AG09309 (cell line): ENCODE results near the gene B3GNT5.

ENCODE experiments used
- DNase-seq: peaks from one replicate; pipeline ENCODE4 v3.0.0-alpha.2; 2010; ENCODE audit warnings: low read depth
- H3K4me3 ChIP-seq: 2 replicates; pipeline ENCODE4 v1.5.1; 2011; ENCODE audit warnings: mild to moderate bottlenecking, low read depth, low read length, moderate library complexity; ENCODE audit not compliant: control insufficient read depth
- TF ChIP-seq, protein P1 (sequence below): IDR thresholded peaks from 2 replicates; pipeline ENCODE4 v1.5.1; 2011; ENCODE audit warnings: mild to moderate bottlenecking, low read depth, low read length, inconsistent platforms; ENCODE audit not compliant: insufficient read depth, control insufficient read depth; ENCODE audit errors: missing control alignments

The B3GNT5 gene

DNA sequence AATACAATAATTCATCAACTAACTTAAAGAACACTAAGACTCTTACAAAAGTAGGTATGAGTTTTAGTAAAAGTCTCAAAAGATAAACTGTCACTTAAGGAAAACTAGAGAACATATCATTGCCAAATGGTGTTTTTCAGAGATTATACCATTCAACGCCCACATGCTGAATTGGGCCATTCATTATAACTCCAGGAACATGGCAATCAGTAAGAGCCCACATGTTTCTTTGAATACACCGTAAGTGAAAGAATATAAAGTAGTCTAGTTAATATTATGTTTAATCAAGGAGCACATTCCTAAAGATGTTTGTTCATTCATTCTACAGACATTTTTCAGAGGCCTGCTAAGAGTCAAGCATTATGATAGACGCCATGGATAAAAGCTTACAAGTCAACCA lies 22.9 kb downstream of the B3GNT5 start:
- TF ChIP-seq, protein P1, sequence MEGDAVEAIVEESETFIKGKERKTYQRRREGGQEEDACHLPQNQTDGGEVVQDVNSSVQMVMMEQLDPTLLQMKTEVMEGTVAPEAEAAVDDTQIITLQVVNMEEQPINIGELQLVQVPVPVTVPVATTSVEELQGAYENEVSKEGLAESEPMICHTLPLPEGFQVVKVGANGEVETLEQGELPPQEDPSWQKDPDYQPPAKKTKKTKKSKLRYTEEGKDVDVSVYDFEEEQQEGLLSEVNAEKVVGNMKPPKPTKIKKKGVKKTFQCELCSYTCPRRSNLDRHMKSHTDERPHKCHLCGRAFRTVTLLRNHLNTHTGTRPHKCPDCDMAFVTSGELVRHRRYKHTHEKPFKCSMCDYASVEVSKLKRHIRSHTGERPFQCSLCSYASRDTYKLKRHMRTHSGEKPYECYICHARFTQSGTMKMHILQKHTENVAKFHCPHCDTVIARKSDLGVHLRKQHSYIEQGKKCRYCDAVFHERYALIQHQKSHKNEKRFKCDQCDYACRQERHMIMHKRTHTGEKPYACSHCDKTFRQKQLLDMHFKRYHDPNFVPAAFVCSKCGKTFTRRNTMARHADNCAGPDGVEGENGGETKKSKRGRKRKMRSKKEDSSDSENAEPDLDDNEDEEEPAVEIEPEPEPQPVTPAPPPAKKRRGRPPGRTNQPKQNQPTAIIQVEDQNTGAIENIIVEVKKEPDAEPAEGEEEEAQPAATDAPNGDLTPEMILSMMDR, result no peak

DNA sequence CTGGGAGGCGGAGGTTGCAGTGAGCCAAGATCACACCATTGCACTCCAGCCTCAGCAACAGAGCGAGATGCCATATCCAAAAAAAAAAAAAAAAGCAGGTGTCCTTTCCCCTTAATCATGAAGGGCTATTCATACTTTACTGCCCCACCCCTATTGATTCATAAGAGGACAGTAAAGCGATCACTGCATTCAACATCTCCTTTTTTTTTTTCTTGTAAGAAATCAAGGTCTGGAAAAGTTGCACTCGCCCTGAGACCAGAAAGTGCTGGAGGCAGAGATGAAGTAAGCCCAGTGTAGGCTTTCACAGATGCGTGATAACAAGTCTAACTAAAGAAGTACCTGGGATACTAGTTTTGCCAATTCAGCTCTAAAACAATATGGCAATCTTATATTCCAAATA lies 24.2 kb downstream of the B3GNT5 start:
- TF ChIP-seq, protein P1, result no peak
- no peak overlapping the region for H3K4me3 ChIP-seq
- no peak for DNase-seq

More for the DNA sequence above, 22.9 kb downstream of the B3GNT5 start:
- no peak overlapping the region for H3K4me3 ChIP-seq
- no peak for DNase-seq

DNA sequence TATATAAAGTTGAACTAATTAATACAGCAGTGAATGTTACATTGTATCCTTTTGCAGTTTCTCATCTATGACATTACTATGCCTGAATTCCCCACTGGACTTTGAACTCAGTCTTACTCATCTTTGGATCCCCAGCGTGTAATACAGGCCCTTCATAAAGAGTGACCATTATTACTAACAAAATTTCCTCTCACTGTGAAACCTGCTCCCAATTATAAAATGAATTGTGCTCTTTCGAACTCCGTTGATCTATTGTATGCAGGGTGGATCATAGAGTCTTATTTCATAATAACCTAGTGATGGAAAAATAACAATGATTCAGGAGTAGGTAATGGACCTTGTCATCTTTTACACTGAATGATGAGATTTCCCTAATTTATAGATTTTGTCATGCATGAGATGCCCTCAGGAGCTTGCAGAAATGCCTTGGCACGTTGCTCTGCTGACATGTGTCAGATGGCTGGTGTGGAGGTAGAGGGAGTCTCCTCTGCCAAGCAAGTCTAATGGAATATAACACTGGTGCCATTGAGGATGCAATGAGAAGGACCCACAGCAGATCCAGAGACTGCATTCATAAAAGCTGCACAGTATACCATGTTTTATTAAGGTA lies 25.5 kb downstream of the B3GNT5 start:
- DNase-seq, result no peak
- TF ChIP-seq, protein P1, result no peak
- no peak overlapping the region for H3K4me3 ChIP-seq

DNA sequence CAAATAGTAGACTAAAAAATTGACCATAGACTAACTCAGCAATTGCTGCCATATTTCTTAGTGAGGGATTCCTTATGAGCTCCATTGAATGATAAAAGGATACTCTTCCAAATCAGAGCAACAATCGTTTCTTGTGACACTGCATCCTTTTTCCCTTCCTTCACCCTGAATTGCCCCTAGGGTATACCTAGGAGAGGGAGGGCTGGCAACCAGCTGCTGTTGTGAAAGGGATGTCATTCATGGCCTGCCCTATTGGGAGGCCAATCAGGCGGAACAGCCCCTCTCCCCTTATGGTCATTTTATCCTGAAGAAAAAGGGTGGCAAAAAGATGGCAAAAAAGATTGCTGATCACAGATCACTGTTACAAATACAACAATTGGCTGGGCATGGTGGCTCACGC lies 26.3 kb downstream of the B3GNT5 start:
- TF ChIP-seq, protein P1, result no peak
- no peak for DNase-seq
- no peak overlapping the region for H3K4me3 ChIP-seq

DNA sequence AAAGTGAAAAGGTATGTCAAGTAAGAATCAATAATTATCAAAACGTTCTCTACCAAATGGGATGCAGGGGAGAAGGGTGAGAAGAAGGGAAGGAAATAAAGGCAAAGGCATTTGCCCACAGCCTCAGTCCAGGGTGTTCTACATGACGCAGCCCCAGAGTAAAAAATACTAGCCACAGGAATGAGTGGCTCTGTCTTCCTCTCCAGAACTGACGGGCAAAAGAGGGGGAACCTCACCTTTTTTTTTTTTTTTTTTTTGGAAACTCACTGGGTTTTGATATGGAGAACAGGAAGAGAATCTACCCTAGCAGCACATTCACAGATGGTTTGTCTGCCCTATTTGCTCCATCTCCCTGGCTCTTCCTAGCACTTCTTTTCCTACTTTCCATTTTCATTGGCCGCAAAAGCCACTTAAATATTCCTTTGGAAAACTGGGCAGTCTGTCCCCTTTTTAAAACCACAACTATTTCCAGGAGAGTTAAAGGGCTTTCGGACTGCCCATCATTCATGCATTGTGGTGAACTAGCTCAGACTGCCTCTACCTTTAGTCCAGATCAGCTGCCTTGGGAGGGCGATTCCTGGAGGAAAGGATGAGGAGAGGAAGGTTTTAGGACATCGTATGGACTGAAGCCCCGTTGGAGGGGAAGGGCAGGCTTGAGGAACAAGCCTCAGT lies 28.2 kb downstream of the B3GNT5 start:
- TF ChIP-seq, protein P1, result no peak
- DNase-seq, result no peak
- H3K4me3 ChIP-seq, result no peak overlapping the region

DNA sequence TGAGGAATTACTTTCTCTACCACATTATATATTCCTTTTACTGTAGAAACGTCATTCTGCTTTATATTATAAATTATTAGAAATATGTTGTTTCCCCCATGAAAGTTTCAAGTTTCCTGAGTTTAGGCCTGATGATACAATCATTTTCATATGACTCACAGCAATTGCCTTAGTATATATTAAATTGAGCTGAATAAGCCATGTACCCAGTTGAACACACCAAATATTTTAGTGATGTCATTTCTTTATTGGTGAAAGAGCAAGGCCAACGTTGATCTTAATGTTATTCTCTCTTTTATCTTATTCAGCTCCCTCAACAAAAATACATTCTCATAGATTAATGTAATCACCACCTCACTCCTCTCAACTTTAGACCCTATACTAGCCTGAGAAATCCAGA lies 30.8 kb downstream of the B3GNT5 start:
- TF ChIP-seq, protein P1, result no peak
- no peak overlapping the region for H3K4me3 ChIP-seq
- DNase-seq, result no peak
